GM18520 (cell line): ENCODE data around the gene CTU2.

Source experiments
- ATAC-seq: cut with Tn5 transposase; IDR thresholded peaks from one replicate; pipeline ENCODE4 v1.9.1; 2021; ENCODE audit not compliant: unreplicated experiment

The CTU2 gene

DNA sequence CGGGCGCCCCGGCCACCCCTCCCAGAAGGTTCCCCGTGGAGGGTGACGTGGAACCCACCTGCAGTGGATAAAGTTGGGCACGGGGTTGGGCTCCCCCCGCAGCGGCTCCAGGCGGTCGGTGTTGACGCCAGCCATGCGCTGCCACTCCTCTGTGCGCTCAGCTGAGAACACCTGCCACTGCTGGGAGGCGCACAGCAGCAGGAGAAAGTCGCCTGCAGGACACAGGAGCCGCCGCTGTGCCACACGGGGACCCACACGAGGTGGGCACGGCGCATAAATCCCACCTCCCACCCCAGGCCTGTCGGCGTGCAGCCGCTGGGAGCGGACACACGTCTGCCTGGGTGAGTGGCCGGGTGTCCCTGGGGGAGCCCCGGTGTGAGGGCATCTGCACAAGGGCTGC is 20.7 kb downstream of the CTU2 start:
- ATAC-seq: no peak

DNA sequence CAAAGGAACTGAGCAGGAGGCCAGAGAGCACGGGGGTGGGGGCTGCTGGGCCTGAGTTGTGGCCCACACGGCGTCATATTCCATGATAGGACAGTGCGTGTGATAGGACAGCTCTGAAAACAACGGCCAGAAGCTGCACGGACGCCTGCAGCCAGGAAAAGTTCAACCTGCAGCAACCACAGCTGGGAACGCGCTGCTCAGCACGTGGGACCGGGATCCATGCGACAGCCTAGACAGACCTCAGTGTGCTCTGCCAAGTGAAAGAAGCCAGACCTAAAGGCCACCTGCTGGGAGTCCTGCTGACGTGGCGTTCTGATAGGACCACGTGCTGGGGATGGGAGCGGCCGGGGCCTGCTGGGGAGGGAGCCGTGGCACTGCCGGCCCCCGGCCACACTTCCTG is 21.6 kb downstream of the CTU2 start:
- ATAC-seq: no peak

DNA sequence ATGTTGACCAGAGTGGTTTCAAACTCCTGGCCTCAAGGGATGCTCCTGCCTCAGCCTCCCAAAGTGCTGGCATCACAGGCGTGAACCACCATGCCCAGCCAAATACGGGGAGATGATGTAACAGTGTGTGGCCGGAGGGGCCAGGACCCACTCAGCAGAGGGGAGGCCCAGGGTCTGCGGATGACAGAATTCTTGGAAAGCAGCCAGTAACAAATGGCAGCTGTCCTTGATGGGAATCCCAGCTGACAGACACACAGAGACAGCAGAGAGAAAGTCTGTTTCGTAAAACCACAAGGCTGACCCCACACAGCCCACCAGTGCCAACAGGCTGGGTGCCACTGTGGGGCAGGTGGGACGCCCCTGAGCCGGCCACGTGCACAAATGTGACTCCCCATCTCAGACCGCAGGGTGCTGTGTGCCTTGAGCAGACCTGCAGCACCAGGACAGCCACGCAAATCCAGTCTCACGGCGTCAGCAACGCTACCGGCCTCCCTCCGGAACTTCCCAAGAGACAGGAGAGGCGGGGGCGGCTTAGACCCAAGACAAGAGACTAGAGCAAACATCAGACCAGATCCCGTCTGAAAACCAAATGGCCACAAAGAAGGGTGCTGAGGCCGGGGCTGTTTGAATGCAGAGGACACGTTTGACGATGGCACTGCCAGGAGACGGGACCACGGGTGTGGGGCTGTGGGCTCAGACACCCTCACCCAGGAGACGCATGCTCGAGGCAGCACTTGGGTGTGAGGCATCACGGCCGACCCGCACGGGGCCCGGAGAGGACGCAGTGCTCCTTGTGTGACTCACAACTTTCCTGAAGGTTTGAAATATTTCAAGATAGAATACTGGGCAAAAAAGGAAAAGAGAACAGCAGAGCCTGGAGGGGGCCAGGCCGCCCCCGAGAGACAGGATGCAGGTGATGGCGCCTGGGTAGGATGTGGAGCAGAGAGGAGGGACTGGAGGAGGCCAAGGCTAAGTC is 24.6 kb downstream of the CTU2 start:
- no peak for ATAC-seq

DNA sequence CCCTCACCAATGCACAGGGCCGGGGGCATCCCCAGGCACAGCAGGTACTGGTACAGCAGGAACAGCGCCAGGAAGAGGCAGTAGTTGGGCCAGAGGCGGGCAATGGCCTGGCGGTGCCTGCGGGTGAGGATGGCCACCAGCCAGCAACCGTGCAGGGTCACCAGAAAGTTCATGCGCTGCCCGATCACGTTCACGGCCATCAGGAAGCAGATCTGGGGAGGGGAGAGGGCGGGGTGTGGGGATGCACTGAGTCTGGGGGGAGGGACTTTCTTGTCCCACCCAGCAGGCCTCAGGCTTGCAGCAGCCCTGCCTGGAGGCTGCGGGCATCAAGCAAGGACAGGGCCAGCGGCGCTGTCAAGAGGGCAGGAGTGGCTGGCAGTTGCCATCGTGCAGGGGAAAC is 25.4 kb downstream of the CTU2 start:
- no peak for ATAC-seq

DNA sequence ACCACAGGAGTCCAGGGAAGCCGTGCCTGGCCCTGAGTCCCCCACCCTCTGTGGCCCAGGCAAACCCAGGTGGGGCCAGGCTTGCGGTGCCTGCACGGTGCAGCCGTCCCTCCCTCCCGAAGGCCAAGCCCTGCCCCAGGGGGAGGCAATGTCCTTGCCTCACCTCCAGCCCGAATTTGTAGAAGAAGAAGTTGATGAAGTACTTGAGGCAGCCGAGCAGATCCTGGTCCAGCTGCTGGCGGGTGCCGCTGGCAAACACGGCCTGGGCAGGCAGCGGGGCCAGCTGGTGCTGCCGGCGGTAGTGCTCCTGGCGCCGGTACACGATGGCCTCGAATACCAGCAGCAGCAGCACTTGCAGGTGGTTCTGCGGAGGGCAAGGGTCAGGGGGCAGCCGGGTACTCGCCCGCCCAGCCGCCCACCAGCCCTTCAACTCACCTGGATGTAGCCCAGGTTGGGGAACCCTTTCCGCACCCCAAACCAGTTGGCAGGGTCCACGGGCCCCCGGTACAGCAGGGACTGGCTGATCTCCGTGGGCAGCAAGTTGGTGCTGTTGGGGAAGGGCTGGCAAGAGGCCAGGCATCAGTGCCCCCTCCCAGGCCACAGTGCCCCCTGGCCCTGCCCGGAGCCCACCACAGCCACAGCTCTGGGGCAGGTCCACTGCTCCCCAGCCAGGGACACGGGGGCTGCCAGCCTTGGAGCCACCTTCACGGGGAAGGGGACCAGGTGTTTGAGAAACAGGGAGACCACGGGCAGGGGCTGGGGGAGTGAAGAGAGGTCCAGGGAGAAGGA is 26.1 kb downstream of the CTU2 start:
- ATAC-seq: no peak

DNA sequence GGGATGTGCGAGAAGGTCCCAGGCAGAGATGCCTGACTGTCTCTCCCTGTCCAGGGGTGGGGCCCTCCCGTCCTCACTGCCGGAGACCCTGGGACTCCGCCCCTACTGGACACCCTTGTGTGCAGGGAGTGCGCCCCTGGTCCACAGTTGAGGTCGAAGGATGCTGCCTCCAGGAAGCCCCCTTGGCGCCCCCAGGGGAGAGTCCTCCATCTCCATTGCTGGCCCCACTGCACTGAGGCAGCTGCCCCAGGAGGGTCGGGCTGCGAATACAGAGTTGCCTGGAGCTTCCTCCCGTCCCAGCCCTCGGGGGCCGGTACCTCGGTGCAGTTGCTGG is 26.6 kb downstream of the CTU2 start:
- ATAC-seq: no peak

DNA sequence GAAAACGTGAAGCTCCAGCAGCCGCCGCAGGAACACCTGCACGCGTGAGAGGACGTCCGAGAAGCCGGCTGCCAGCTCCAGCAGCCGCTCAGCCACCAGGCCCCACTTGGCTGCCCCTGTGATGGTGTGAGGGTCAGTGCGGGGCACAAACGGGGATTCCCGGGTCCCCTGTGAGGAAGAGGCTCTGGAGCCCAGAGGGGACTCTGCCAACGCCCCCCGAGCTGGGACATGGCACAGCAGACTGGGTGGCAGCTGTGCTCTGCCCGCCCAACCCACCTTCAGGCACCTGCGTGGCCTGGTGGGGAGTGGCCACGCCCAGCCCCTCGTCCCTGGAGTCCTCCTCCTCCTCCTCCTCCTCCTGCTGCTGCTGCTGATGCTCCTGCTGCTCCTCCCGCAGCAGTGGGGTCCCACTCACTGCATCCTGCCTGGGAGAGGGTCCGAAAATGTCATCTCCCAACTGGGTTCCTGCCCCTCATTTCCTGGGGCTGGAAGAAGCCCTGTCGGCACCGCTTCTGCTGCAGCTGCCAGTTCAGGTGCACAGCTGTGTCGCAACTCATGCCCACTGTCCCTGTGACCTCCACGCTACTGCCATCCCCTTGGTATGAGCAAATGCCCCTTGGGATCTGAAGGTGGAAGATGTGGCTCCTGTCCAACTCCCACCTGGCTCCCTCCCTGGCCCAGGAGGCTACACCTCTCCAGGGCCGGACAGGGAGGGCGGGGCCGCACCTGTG is 27.5 kb downstream of the CTU2 start:
- no peak for ATAC-seq

DNA sequence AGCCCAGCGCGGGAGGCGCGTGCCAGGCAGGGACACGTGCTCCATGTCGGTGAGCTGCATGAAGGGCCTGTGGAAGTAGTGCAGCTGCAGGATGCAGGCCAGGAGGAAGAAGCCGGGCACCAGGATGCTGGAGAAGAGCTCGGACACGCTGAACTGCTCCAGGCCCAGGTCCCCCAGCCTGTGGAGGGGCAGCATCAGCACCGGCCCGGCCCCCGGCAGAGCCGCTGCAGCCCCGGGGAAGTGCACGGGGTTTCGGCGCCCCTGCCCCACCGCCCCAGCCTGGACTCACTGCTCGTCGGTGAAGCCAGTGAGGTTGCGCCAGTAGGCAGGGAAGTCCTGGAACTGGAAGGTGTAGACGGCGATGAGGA is 28.0 kb downstream of the CTU2 start:
- ATAC-seq: no peak

- no peak for ATAC-seq
Observed at GRCh38 chr16:88735121-88735520, 28.8 kb downstream of the CTU2 start.

GRCh38 chr16:88735616-88736015 is 29.3 kb downstream of the CTU2 start:
- no peak for ATAC-seq

GRCh38 chr16:88736088-88736487 is 29.8 kb downstream of the CTU2 start:
- no peak for ATAC-seq

DNA sequence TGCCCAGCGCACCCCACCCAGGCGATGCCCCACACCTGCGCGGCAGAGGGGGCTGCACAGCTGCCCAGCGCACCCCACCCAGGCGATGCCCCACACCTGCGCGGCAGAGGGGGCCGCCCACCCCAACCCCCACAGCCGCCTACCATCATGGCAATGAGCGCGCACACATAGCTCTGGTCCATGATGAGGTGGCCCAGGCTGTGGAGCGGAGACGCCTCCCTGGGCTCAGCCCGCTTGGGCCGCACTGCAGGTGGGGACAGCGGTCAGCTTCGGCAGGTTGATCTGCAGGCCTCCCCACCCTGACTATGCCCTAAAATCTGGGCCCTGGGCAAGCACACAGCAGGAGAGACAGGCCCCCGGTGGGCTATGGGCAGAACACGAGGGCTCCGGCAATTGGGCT is 30.2 kb downstream of the CTU2 start:
- ATAC-seq: no peak

GRCh38 chr16:88737298-88738150 is 31.2 kb downstream of the CTU2 start:
- ATAC-seq: peak; percentile 51

GRCh38 chr16:88738151-88739084 is 32.1 kb downstream of the CTU2 start:
- ATAC-seq: no peak

GRCh38 chr16:88739139-88739976 is 33.1 kb downstream of the CTU2 start:
- no peak for ATAC-seq

GRCh38 chr16:88739977-88740726 is 33.8 kb downstream of the CTU2 start:
- ATAC-seq: no peak

- ATAC-seq: no peak
Observed at GRCh38 chr16:88740727-88741055, 34.4 kb downstream of the CTU2 start.

DNA sequence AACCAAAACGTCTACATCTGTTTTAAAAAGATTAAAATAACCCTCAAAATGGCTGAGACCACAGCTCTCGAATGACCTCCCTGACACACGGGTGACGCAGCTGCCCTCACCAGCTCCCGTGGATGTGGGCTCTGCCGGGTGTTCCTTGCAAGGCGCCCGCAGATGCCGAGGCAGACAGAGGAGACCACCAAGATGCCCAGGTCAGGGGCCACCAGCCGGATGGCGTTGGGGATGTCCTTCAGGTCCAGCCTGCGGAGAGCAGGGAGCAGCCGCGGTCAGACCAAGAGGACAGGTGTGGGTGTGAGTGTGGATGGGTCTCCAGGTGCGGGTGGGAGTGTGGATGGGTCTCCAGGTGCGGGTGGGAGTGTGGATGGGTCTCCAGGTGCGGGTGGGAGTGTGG is 35.1 kb downstream of the CTU2 start:
- no peak for ATAC-seq
